ENCODE results near the gene DEFB131B. TPM values are rescaled to one million over a fixed set of nuclear protein-coding genes. Genes with fewer than 3 reads are reported as not detected.

Gene DEFB131B
- total RNA-seq, 2 experiments from 2014 or later, result not detected

GRCh38 chr11:71913756-71914526 is 35.7 kb downstream of the DEFB131B start:
- Histone ChIP-seq H3K9me3 (ENCODE audit: low read length) (no peaks in the 10 kb centered on the region), H3K36me3 (ENCODE audit: insufficient read depth, low read length) (peaks cover 48% of the 10 kb centered on the region), H3K4me3 (ENCODE audit: low read depth, low read length, poor library complexity, severe bottlenecking) (no peak overlapping the region), H3K79me2 (ENCODE audit: insufficient read depth, low read depth, low read length) (no peaks in the 10 kb centered on the region), H2AFZ (ENCODE audit: low read length) (no peak overlapping the region), H4K20me1 (ENCODE audit: insufficient read depth, low read length) (no peaks in the 10 kb centered on the region), H3K4me2 (ENCODE audit: low read length) (no peak overlapping the region), H3K27ac (ENCODE audit: low read depth, low read length, poor library complexity, severe bottlenecking) (no peak overlapping the region), H3K9me2 (ENCODE audit: insufficient read depth, low read length) (no peaks in the 10 kb centered on the region), H3K4me1 (ENCODE audit: insufficient read depth, low read length, poor library complexity, severe bottlenecking) (no peaks in the 10 kb centered on the region)
- POLR2A ChIA-PET, result no interaction called here
- CTCF ChIA-PET (ENCODE audit: unreplicated experiment), result no interaction called here
- TF ChIP-seq CTCF (conservative IDR thresholded peaks at IDR 0.05; ENCODE audit: low read length) (no peak), EZH2phosphoT487 (IDR thresholded peaks at IDR 0.05; ENCODE audit: borderline replicate concordance, low read depth, low read length) (no peak)
- intact Hi-C loops (cut with micrococcal nuclease; ENCODE audit: unreplicated experiment), result no loop called here
- TSS peak; percentile 24 for BruUV-seq (replicated peaks)
- DNase-seq (ENCODE audit: low spot score), result no peak

- Histone ChIP-seq H3K79me2 (ENCODE audit: insufficient read depth, low read depth, low read length) (no peaks in the 10 kb centered on the region), H3K9me3 (ENCODE audit: low read length) (no peaks in the 10 kb centered on the region), H2AFZ (ENCODE audit: low read length) (no peak overlapping the region), H3K4me3 (ENCODE audit: low read depth, low read length, poor library complexity, severe bottlenecking) (no peak overlapping the region), H4K20me1 (ENCODE audit: insufficient read depth, low read length) (no peaks in the 10 kb centered on the region), H3K27ac (ENCODE audit: low read depth, low read length, poor library complexity, severe bottlenecking) (no peak overlapping the region), H3K9me2 (ENCODE audit: insufficient read depth, low read length) (no peaks in the 10 kb centered on the region), H3K4me2 (ENCODE audit: low read length) (no peak overlapping the region), H3K4me1 (ENCODE audit: insufficient read depth, low read length, poor library complexity, severe bottlenecking) (no peaks in the 10 kb centered on the region), H3K36me3 (ENCODE audit: insufficient read depth, low read length) (peaks cover 48% of the 10 kb centered on the region)
- no peak for DNase-seq (ENCODE audit: low spot score)
- BruUV-seq (replicated peaks), result no TSS peak
- TF ChIP-seq CTCF (conservative IDR thresholded peaks at IDR 0.05; ENCODE audit: low read length) (no peak), EZH2phosphoT487 (IDR thresholded peaks at IDR 0.05; ENCODE audit: borderline replicate concordance, low read depth, low read length) (no peak)
- intact Hi-C loops (cut with micrococcal nuclease; ENCODE audit: unreplicated experiment), result no loop called here
- ChIA-PET POLR2A (interaction anchor here (0.7 to 1.0 kb wide), 2 partner anchors 13 to 49 kb away, joined by 3 read pairs; partner anchors contain the start of gene XNDC1N), CTCF (ENCODE audit: unreplicated experiment) (no interaction called here)
Measured at GRCh38 chr11:71914617-71915189, 36.5 kb downstream of the DEFB131B start.

GRCh38 chr11:71917646-71918140 is 39.4 kb downstream of the DEFB131B start:
- no peaks in the 10 kb centered on the region for H3K9me3 ChIP-seq (ENCODE audit: low read length)
- no peaks in the 10 kb centered on the region for H4K20me1 ChIP-seq (ENCODE audit: insufficient read depth, low read length)
- H3K4me2 ChIP-seq (ENCODE audit: low read length), result no peak overlapping the region
- ChIA-PET POLR2A (no interaction called here), CTCF (ENCODE audit: unreplicated experiment) (no interaction called here)
- peaks cover 51% of the 10 kb centered on the region for H3K36me3 ChIP-seq (ENCODE audit: insufficient read depth, low read length)
- no peak overlapping the region for H3K4me3 ChIP-seq (ENCODE audit: low read depth, low read length, poor library complexity, severe bottlenecking)
- no TSS peak for BruUV-seq (replicated peaks)
- no peak overlapping the region for H3K27ac ChIP-seq (ENCODE audit: low read depth, low read length, poor library complexity, severe bottlenecking)
- intact Hi-C loops (cut with micrococcal nuclease; ENCODE audit: unreplicated experiment), result no loop called here
- H3K9me2 ChIP-seq (ENCODE audit: insufficient read depth, low read length), result no peaks in the 10 kb centered on the region
- DNase-seq (ENCODE audit: low spot score), result no peak
- TF ChIP-seq EZH2phosphoT487 (IDR thresholded peaks at IDR 0.05; ENCODE audit: borderline replicate concordance, low read depth, low read length), result no peak
- TF ChIP-seq CTCF (conservative IDR thresholded peaks at IDR 0.05; ENCODE audit: low read length), result no peak
- no peak overlapping the region for H2AFZ ChIP-seq (ENCODE audit: low read length)
- H3K79me2 ChIP-seq (ENCODE audit: insufficient read depth, low read depth, low read length), result no peaks in the 10 kb centered on the region
- H3K4me1 ChIP-seq (ENCODE audit: insufficient read depth, low read length, poor library complexity, severe bottlenecking), result no peaks in the 10 kb centered on the region
